ENCODE measurements around the gene PPP3CA. TPM values are rescaled to one million over a fixed set of nuclear protein-coding genes. Genes with fewer than 3 reads are reported as not detected.

The PPP3CA gene
- polyA plus RNA-seq, 3 donors = 36.0 to 48.4 (median 47.3) TPM

- DNase-seq (ENCODE audit: extremely low read depth in 1 of 11, low read depth in 9 of 11, low spot score in 4 of 11) = no peak
These were observed 296.5 kb downstream of the PPP3CA start for GRCh38 chr4:101050837-101051205.

GRCh38 chr4:101050088-101050836 is 297.1 kb downstream of the PPP3CA start:
- no peak for DNase-seq (ENCODE audit: extremely low read depth in 1 of 11, low read depth in 9 of 11, low spot score in 4 of 11)

- no peak for DNase-seq (ENCODE audit: extremely low read depth in 1 of 11, low read depth in 9 of 11, low spot score in 4 of 11)
These were observed 297.8 kb downstream of the PPP3CA start for GRCh38 chr4:101049549-101050001.

- no peak for DNase-seq (ENCODE audit: extremely low read depth in 1 of 11, low read depth in 9 of 11, low spot score in 4 of 11)
These were observed 302.6 kb downstream of the PPP3CA start for GRCh38 chr4:101044766-101045165.

GRCh38 chr4:101042847-101043246 is 304.5 kb downstream of the PPP3CA start:
- DNase-seq (ENCODE audit: extremely low read depth in 1 of 11, low read depth in 9 of 11, low spot score in 4 of 11) = no peak

GRCh38 chr4:101040776-101041175 is 306.6 kb downstream of the PPP3CA start:
- DNase-seq (ENCODE audit: extremely low read depth in 1 of 11, low read depth in 9 of 11, low spot score in 4 of 11) = no peak

GRCh38 chr4:101039367-101039766 is 308.0 kb downstream of the PPP3CA start:
- no peak for DNase-seq (ENCODE audit: extremely low read depth in 1 of 11, low read depth in 9 of 11, low spot score in 4 of 11)

GRCh38 chr4:101037938-101038413 is 309.4 kb downstream of the PPP3CA start:
- DNase-seq (ENCODE audit: extremely low read depth in 1 of 11, low read depth in 9 of 11, low spot score in 4 of 11) = no peak

- DNase-seq (ENCODE audit: extremely low read depth in 1 of 11, low read depth in 9 of 11, low spot score in 4 of 11) = no peak
These were observed 310.1 kb downstream of the PPP3CA start for GRCh38 chr4:101037249-101037648.

- DNase-seq (ENCODE audit: extremely low read depth in 1 of 11, low read depth in 9 of 11, low spot score in 4 of 11) = no peak
These were observed 311.8 kb downstream of the PPP3CA start for GRCh38 chr4:101035487-101035886.

- no peak for DNase-seq (ENCODE audit: extremely low read depth in 1 of 11, low read depth in 9 of 11, low spot score in 4 of 11)
These were observed 313.3 kb downstream of the PPP3CA start for GRCh38 chr4:101033986-101034385.

GRCh38 chr4:101032541-101032940 is 314.8 kb downstream of the PPP3CA start:
- no peak for DNase-seq (ENCODE audit: extremely low read depth in 1 of 11, low read depth in 9 of 11, low spot score in 4 of 11)

- no peak for DNase-seq (ENCODE audit: extremely low read depth in 1 of 11, low read depth in 9 of 11, low spot score in 4 of 11)
These were observed 315.4 kb downstream of the PPP3CA start for GRCh38 chr4:101031971-101032370.

- no peak for DNase-seq (ENCODE audit: extremely low read depth in 1 of 11, low read depth in 9 of 11, low spot score in 4 of 11)
These were observed 318.4 kb downstream of the PPP3CA start for GRCh38 chr4:101028886-101029285.

- DNase-seq (ENCODE audit: extremely low read depth in 1 of 11, low read depth in 9 of 11, low spot score in 4 of 11) = no peak
These were observed 319.6 kb downstream of the PPP3CA start for GRCh38 chr4:101027721-101028120.

GRCh38 chr4:101025755-101026154 is 321.6 kb downstream of the PPP3CA start:
- DNase-seq (ENCODE audit: extremely low read depth in 1 of 11, low read depth in 9 of 11, low spot score in 4 of 11) = no peak

GRCh38 chr4:101022151-101023024 is 324.9 kb downstream of the PPP3CA start:
- DNase-seq (ENCODE audit: extremely low read depth in 1 of 11, low read depth in 9 of 11, low spot score in 4 of 11) = no peak

- DNase-seq (ENCODE audit: extremely low read depth in 1 of 11, low read depth in 9 of 11, low spot score in 4 of 11) = peak in 1 of 11 donors; percentile 4
These were observed 326.4 kb downstream of the PPP3CA start for GRCh38 chr4:101020956-101021355.

GRCh38 chr4:101019941-101020401 is 327.4 kb downstream of the PPP3CA start:
- DNase-seq (ENCODE audit: extremely low read depth in 1 of 11, low read depth in 9 of 11, low spot score in 4 of 11) = no peak

GRCh38 chr4:101019313-101019712 is 328.0 kb downstream of the PPP3CA start:
- DNase-seq (ENCODE audit: extremely low read depth in 1 of 11, low read depth in 9 of 11, low spot score in 4 of 11) = no peak
